Measurements from ENCODE around the gene GALNTL6. TPM values are rescaled to one million over a fixed set of nuclear protein-coding genes. Genes with fewer than 3 reads are reported as not detected.

The GALNTL6 gene
- polyA plus RNA-seq, 1 donor from 2014 or later: 14.9 TPM

DNA sequence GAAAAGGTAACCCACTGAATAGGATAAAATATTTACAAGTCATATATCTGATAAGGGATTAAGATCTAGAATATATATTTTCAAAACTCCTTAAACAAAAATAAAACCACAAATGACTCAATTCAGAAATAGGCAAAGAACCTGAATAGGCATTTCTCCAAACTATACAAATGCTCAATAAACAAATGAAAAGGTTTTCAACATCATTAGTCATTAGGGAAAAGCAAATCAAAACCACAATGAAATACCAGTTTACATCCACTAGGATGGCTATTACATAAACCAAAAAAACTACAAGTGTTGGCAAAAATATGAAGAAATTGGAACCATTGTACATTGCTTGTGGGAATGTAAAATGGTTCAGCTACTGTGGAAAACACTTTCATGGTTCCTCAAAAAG is 1188.4 kb downstream of the GALNTL6 start:
- H3K4me2 ChIP-seq (ENCODE audit: low read length): no peak overlapping the region
- H3K4me3 ChIP-seq (ENCODE audit: low read length): no peak overlapping the region
- no peaks in the 10 kb centered on the region for H3F3A ChIP-seq (ENCODE audit: insufficient read depth, low read length, poor library complexity, severe bottlenecking)
- no peaks in the 10 kb centered on the region for H3K27me3 ChIP-seq (ENCODE audit: insufficient read depth, low read depth, low read length)
- no peak overlapping the region for H3K27ac ChIP-seq (ENCODE audit: low read length)
- H3K9ac ChIP-seq (ENCODE audit: low read length): no peak overlapping the region
- no peaks in the 10 kb centered on the region for H3K79me2 ChIP-seq (replicated peaks; ENCODE audit: insufficient read depth, low read length)
- H4K20me1 ChIP-seq (ENCODE audit: insufficient read depth): no peaks in the 10 kb centered on the region
- no peak overlapping the region for H2AFZ ChIP-seq (ENCODE audit: low read depth, low read length)
- TF ChIP-seq RAD21 (conservative IDR thresholded peaks at IDR 0.05) (no peak), EP300 (conservative IDR thresholded peaks at IDR 0.05; ENCODE audit: poor library complexity, severe bottlenecking) (no peak), CTCF (IDR thresholded peaks at IDR 0.05; ENCODE audit: poor library complexity, severe bottlenecking) (no peak), EZH2 (IDR thresholded peaks at IDR 0.05; ENCODE audit: borderline replicate concordance, insufficient read depth, low read length, poor library complexity, severe bottlenecking) (no peak), SMC3 (conservative IDR thresholded peaks at IDR 0.05; ENCODE audit: poor library complexity) (no peak), REST (IDR thresholded peaks at IDR 0.05; ENCODE audit: borderline replicate concordance) (no peak), MXI1 (conservative IDR thresholded peaks at IDR 0.05; ENCODE audit: poor library complexity, severe bottlenecking) (no peak), POLR2AphosphoS5 (IDR thresholded peaks at IDR 0.05) (no peak), TAF1 (IDR thresholded peaks at IDR 0.05; ENCODE audit: low read depth) (no peak)
- no peaks in the 10 kb centered on the region for H3K9me2 ChIP-seq (ENCODE audit: insufficient read depth, low read length)
- H3K9me3 ChIP-seq (ENCODE audit: low read length): no peaks in the 10 kb centered on the region
- H3K36me3 ChIP-seq (ENCODE audit: insufficient read depth, low read length): no peaks in the 10 kb centered on the region

- Histone ChIP-seq H3K36me3 (ENCODE audit: insufficient read depth, low read length) (no peaks in the 10 kb centered on the region), H3K4me2 (ENCODE audit: low read length) (no peak overlapping the region), H3K9ac (ENCODE audit: low read length) (no peak overlapping the region), H3F3A (ENCODE audit: insufficient read depth, low read length, poor library complexity, severe bottlenecking) (no peaks in the 10 kb centered on the region), H3K79me2 (replicated peaks; ENCODE audit: insufficient read depth, low read length) (no peaks in the 10 kb centered on the region), H3K9me2 (ENCODE audit: insufficient read depth, low read length) (no peaks in the 10 kb centered on the region), H4K20me1 (ENCODE audit: insufficient read depth) (no peaks in the 10 kb centered on the region), H3K27me3 (ENCODE audit: insufficient read depth, low read depth, low read length) (no peaks in the 10 kb centered on the region), H3K27ac (ENCODE audit: low read length) (no peak overlapping the region), H3K4me3 (ENCODE audit: low read length) (no peak overlapping the region), H2AFZ (ENCODE audit: low read depth, low read length) (no peak overlapping the region), H3K9me3 (ENCODE audit: low read length) (no peaks in the 10 kb centered on the region)
- TF ChIP-seq CTCF (IDR thresholded peaks at IDR 0.05; ENCODE audit: poor library complexity, severe bottlenecking): no peak
Measured at GRCh38 chr4:173002830-173003561, 1189.8 kb downstream of the GALNTL6 start.
